ENCODE measurements around the gene IL4R. TPM values are rescaled to one million over a fixed set of nuclear protein-coding genes. Genes with fewer than 3 reads are reported as not detected.

Gene IL4R
- total RNA-seq, 1 experiment from 2014 or later = 28.9 TPM

- H3K27me3 ChIP-seq (ENCODE audit: control insufficient read depth, insufficient read depth, low read length) = no peaks in the 10 kb centered on the region
- H3K27ac ChIP-seq (ENCODE audit: low read length) = no peak overlapping the region
- BruUV-seq (replicated peaks) = no TSS peak
- in situ Hi-C loops (cut with HindIII; ENCODE audit: low pct_unique_long_range_greater_than_20kb, low sequenced_read_pairs) = no loop called here
- CTCF ChIA-PET = no interaction called here
- H3K4me3 ChIP-seq (ENCODE audit: low read depth in 2 of 2, low read length in 2 of 2) = no peak overlapping the region
- DNase-seq (ENCODE audit: low read depth, low spot score) (peak; percentile 64), ATAC-seq (peak; percentile 92)
- no peaks in the 10 kb centered on the region for H3K4me1 ChIP-seq (ENCODE audit: control insufficient read depth, insufficient read depth, low read length)
- no peak for TF ChIP-seq CTCF (IDR thresholded peaks at IDR 0.05)
- no peak for TF ChIP-seq TCF7L2 (IDR thresholded peaks at IDR 0.05; ENCODE audit: low read depth, low read length)
- no peak; the same call in 1 of the 2 replicates for TF ChIP-seq POLR2AphosphoS5 (IDR thresholded peaks at IDR 0.05; ENCODE audit: low read depth, low read length)
- no peak for TF ChIP-seq SIN3A (IDR thresholded peaks at IDR 0.05; ENCODE audit: borderline replicate concordance, insufficient read depth, low read depth, low read length)
- no peak for TF ChIP-seq REST (IDR thresholded peaks at IDR 0.05; ENCODE audit: insufficient read depth in 1 of 2, low read depth in 2 of 2, low read length in 1 of 2)
- no peaks in the 10 kb centered on the region for H3K36me3 ChIP-seq (ENCODE audit: control insufficient read depth, insufficient read depth, low read length)
- no peaks in the 10 kb centered on the region for H3K9me3 ChIP-seq (ENCODE audit: control insufficient read depth, insufficient read depth, low read depth, low read length)
- POLR2A ChIA-PET = no interaction called here
- intact Hi-C loops (cut with micrococcal nuclease; ENCODE audit: unreplicated experiment) = no loop called here
Observed at GRCh38 chr16:27286451-27286850, 27.3 kb upstream of the IL4R start.

- H3K4me3 ChIP-seq (ENCODE audit: low read depth in 2 of 2, low read length in 2 of 2) = no peak overlapping the region
- H3K27me3 ChIP-seq (ENCODE audit: control insufficient read depth, insufficient read depth, low read length) = no peaks in the 10 kb centered on the region
- H3K9me3 ChIP-seq (ENCODE audit: control insufficient read depth, insufficient read depth, low read depth, low read length) = no peaks in the 10 kb centered on the region
- DNase-seq (ENCODE audit: low read depth, low spot score) = no peak
- CTCF ChIA-PET = no interaction called here
- POLR2A ChIA-PET = no interaction called here
- no TSS peak for BruUV-seq (replicated peaks)
- H3K27ac ChIP-seq (ENCODE audit: low read length) = no peak overlapping the region
- H3K4me1 ChIP-seq (ENCODE audit: control insufficient read depth, insufficient read depth, low read length) = no peaks in the 10 kb centered on the region
- no peak for ATAC-seq
- no peak for TF ChIP-seq POLR2AphosphoS5 (IDR thresholded peaks at IDR 0.05; ENCODE audit: low read depth, low read length)
- TF ChIP-seq REST (IDR thresholded peaks at IDR 0.05; ENCODE audit: insufficient read depth in 1 of 2, low read depth in 2 of 2, low read length in 1 of 2) = no peak
- TF ChIP-seq TCF7L2 (IDR thresholded peaks at IDR 0.05; ENCODE audit: low read depth, low read length) = no peak
- no peak for TF ChIP-seq CTCF (IDR thresholded peaks at IDR 0.05)
- TF ChIP-seq SIN3A (IDR thresholded peaks at IDR 0.05; ENCODE audit: borderline replicate concordance, insufficient read depth, low read depth, low read length) = no peak
- in situ Hi-C loops (cut with HindIII; ENCODE audit: low pct_unique_long_range_greater_than_20kb, low sequenced_read_pairs) = no loop called here
- H3K36me3 ChIP-seq (ENCODE audit: control insufficient read depth, insufficient read depth, low read length) = no peaks in the 10 kb centered on the region
- intact Hi-C loops (cut with micrococcal nuclease; ENCODE audit: unreplicated experiment) = no loop called here
Observed at GRCh38 chr16:27287051-27287811, 26.5 kb upstream of the IL4R start.

Measured in Panc1 (cell line).